TTC549 (cell line): ENCODE data around the gene VIPR2.
"Not testable (repeated sequence)": the region's sequence is repeated elsewhere in the genome, so short reads cannot be mapped to it uniquely, and the experiment has no call there.

Experiments
- FAIRE-seq: peaks from 2 replicates; lab custom pipeline; 2012; peaks lifted over from hg19 to GRCh38; lab: Jason Lieb, UNC

VIPR2 gene

DNA sequence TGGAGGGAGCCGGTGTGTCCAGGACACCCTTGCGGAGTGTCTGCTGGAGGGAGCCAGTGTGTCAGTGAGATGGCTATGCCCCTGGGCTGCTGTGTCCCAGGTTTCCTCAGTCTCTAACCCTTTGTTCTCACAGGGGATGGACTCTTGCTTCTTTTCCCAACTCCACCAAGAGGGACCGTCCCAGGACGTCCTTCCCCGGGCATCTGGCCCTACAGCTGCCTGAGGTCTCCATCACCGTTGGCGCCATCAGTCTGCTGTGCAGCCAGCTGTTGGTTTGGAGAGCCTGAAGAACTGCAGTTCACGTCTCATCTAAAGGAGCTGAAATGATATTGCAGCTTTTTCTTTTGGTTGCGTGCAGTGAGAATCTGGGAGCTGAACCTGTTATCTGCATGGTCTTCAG, 136.2 kb downstream of the VIPR2 start:
- FAIRE-seq: no peak

DNA sequence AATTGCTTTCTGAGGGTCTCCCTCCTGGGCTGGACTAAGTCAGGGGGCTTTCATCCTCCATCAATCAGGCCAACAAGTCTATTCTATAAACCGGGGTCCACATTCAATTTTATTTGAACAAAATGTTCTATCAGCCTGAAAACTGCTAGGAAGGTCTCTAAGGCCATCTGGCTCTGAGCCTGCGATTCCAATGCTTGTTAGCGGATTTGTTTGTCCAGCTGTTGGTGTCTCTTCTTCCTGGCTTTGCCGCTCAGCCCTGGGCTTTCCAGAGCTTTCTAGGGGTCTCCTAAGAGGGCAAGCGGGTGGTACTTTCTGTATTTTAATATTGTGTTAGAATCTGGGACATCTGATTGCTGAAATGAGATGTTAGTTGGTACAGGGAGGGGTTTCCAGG, 136.7 kb downstream of the VIPR2 start:
- FAIRE-seq: no peak

DNA sequence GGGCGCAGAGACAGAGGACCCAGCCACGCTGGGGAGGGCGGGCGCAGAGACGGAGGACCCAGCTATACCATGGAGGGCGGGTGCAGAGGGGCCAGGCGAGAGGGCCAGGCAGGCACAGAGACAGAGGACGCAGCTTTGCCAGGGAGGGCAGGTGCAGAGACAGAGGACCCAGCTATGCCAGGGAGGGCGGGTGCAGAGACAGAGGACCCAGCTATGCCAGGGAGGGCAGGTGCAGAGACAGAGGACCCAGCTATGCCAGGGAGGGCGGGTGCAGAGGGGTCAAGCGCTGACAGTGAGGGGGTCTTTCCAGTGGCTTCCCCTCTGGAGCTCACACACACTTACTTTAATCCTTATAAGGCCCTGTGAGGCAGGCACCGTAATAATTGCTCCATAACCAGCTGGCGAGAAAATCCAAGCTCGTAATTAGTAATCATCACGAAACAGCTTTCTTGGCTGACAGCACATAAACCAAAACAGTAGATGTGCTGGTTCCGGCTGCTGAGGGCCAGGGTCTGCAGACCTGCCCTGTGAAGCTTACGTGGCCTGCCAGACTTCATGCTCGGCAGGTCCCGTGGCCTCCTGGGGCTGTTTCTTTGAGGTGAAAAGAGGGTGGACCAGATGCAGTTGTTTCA, 137.2 kb downstream of the VIPR2 start:
- FAIRE-seq: no peak

DNA sequence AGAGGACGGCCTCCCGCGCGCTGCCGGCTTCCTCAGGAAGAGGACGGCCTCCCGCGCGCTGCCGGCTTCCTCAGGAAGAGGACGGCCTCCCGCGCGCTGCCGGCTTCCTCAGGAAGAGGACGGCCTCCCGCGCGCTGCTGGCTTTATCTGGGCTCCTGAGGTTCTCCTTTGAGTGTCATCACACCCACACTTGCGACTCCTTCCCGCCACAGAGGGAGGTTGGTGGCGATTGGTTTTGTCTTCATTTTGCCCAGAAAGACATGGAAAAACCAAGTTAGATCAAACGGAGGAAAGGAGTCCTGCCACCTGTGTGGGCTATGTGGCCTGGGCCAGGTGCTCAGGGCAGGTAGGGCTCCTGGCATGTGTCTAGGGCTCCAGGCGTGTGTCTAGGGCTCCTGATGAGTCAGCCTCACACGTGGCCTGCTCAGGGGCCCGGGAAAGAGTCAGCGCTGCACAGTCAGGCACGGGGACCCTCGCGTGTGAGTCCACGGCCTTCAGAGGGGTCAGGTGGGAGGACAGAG, 138.0 kb downstream of the VIPR2 start:
- no peak for FAIRE-seq

DNA sequence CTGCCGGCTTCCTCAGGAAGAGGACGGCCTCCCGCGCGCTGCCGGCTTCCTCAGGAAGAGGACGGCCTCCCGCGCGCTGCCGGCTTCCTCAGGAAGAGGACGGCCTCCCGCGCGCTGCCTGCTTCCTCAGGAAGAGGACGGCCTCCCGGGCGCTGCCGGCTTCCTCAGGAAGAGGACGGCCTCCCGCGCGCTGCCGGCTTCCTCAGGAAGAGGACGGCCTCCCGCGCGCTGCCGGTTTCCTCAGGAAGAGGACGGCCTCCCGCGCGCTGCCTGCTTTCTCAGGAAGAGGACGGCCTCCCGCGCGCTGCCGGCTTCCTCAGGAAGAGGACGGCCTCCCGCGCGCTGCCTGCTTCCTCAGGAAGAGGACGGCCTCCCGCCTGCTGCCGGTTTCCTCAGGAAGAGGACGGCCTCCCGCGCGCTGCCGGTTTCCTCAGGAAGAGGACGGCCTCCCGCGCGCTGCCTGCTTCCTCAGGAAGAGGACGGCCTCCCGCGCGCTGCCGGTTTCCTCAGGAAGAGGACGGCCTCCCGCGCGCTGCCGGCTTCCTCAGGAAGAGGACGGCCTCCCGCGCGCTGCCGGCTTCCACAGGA, 138.6 kb downstream of the VIPR2 start:
- FAIRE-seq: not testable (repeated sequence)

DNA sequence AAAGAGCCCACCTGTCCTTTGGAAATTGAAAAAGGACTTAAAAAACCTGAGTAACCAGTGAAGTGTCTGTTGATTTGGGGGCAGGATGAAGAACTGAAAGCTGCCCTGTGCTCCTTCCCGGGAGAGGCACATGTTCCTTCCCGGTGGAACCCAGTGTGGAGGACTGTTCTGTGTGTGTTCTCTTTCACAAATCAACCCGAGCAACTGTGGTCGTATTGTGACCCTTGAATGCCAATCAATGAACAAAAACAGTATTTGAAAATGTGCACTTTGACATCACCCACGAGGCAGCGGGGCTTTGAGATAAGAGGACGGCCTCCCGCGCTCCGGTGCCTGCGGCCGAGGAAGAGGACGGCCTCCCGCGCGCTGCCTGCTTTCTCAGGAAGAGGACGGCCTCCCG, 139.0 kb downstream of the VIPR2 start:
- no peak for FAIRE-seq

DNA sequence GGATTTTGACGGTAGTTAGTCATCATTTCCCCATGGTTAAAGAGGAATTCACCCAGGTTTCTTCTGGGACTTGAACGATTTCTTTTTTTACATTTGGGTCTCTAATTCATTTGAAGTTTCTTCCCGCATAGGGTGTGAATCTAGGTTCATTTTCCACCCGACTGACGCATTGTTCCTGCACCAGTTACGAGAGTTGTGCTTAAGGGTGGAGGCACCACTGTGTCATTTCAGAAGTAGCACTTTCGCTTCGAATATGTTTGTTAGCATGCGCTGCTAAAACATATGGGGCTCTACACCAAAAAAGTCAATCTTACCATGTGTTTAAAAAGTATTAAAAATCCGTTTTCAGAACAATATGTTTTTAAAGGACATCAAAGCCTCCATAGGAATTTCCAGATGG, 140.3 kb downstream of the VIPR2 start:
- no peak for FAIRE-seq

DNA sequence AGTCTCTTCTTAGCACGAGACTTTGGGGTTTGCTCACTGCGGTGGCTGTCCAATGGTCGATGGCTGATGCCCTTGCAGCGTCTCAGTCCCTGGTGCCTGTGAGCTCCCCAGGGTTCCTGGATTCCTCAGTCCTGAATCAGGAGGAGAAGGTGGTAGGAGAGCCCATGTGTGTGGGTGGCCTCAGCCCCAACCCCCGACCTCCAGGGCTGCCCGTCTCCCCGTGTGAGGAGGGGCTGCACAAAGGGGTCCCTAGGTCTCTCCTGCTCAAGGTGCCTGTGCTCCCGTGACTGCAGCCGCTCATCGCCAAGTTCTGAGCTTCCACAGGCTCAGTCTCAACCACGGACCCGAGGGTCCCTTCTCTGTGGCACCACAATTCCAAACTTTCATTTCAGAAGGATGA, 142.9 kb downstream of the VIPR2 start:
- no peak for FAIRE-seq

DNA sequence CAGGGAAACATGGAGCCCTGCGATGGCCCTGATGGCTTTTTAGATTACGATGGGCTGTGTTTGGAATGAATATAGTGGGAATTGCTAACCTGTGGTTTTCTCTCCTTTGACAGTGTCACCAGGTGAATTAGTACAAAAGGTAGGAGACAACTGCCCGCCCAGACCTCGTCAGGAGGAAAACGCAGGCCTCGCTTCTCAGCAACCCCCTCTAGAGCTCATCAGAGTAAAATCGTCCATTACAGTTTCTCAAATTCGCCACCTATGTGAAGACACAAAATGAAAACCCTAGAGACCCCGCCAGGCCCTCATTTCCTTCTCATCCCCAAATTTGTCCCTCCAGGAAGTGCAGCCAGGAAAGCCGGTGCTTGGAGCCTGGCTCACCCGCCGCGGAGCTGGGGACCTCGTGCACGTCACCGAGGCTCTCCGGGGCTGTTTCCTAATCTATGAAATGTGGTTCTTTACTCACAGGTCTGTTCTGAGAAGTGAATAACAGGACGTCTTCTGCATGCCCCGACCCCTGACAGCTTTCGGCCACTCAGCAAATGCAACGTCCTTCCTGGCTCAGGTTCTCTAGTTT, 143.7 kb downstream of the VIPR2 start:
- FAIRE-seq: no peak

DNA sequence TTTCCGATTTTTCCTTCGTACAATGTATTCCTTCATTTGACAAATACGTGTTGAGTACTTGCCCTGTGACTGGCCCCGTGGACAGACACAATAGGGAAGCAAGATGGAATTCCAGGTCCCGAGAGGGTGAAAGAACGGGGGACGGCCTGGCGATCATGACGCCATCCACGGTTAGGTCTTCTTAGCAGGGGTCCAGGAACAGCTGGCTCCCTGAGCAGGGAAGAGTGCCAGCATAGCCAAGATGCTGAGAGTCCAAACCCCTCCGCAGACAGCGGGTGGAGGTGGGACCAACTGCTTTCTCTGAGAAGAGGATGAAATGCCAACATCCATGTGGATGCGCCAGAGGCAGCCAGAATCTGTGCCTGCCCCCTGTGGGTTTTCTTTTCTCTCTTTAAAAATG, 144.6 kb downstream of the VIPR2 start:
- FAIRE-seq: no peak

DNA sequence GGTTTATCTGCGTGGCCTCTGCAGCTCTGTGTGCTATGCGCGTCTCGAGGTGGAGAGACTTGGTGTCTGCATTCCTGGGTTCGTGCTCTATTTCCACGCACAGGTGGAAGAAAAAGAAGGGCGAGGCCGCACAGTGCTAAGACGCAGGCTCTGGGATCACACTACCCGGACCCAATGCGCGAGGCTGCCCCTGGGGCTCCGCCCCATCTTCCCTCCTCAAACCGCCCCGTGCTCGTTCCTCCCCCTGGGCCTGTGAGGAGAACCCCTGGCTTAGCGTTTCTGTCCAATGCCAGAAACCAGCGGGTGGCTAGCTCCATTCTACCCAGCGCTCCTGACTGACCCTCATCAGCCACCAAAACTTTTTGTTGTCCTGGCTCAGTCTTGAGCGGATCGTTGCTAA, 145.2 kb downstream of the VIPR2 start:
- no peak for FAIRE-seq

DNA sequence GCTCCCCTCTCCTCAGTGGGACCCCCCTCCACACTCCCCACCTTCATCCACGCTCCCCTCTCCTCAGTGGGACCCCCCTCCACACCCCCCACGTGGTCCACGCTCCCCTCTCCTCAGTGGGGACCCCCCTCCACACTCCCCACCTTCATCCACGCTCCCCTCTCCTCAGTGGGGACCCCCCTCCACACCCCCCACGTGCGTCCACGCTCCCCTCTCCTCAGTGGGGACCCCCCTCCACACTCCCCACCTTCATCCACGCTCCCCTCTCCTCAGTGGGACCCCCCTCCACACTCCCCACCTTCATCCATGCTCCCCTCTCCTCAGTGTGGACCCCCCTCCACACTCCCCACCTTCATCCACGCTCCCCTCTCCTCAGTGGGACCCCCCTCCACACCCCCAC, 146.4 kb downstream of the VIPR2 start:
- FAIRE-seq: not testable (repeated sequence)

DNA sequence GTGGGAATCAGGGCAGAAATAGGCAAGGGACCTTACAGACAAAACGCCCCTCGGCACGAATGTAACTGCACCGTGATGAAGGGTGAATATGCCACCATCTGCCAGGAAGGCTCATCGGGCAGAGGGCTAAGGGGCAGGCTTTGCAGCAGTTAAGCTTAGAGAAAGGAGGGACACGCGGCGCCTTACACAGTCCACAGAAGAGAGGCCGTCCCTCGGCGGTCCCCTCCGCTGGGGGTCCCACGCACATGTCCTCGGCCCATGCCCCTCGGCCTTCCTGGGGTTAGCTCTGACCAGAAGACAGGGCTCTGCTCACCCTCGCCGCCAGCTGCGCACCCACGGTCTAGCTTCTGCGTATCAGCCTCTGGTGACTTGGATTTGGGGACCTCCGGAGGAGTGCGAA, 147.2 kb downstream of the VIPR2 start:
- no peak for FAIRE-seq

DNA sequence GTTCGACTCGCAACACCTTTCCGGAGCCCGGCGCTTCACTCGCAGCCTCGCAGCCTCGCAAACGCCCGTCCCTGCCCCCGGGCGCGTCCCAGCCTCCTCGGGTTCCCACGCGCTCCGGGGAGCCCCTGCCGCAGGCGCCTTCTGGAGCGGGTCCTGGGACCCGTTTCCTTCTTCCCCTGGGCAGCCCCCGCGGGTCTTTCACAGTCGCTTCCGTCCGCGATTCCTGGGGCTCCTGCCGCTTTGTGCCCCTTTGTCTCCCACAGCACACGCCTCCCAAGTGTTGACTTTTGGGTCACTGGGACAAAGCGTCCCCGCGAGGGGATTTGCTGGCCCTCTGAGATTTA, 147.6 kb downstream of the VIPR2 start:
- FAIRE-seq: no peak

DNA sequence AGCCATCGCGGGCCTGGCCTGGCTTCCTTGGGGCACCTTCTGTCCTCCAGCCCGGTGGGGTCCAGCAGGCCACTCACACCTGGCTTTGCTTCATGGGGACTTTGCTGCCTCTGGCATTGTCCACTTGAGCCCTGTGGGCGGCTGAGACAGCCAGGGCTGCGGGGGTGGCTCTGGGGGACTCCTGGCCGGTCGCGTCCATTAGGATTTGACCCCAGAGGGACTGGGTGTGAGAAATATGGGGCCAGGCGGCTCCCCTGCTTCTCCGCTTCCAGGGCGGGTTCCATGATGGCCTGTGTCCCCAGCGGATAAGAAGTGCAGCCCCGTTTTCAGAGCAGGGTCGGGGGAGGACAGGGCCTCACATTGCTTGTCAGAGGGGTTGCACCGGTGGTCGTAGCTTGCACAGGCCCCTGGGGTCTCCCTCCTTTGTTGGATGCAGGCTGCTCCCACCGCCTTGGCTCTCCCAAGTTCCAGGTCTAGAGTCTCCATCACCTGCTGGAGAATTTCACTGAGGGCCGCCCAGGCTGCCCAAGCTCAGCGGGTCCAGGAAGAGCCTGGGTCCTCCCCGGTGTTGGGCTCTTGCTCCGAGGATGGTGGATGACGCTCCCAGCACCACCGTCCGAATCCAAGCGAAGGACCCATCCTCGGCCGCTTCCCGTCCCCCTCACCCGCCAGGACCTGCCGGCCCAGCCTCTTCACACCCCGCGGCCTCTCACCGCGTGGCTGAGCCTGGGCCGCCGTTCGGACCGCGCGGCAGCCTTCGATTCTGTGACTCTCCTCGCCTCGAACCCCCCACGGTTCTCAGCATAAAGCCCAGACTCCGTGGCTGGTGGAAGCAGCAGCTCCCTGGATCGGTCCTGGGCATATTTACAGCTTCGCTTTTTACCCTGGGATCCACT, 148.2 kb downstream of the VIPR2 start:
- FAIRE-seq: no peak

DNA sequence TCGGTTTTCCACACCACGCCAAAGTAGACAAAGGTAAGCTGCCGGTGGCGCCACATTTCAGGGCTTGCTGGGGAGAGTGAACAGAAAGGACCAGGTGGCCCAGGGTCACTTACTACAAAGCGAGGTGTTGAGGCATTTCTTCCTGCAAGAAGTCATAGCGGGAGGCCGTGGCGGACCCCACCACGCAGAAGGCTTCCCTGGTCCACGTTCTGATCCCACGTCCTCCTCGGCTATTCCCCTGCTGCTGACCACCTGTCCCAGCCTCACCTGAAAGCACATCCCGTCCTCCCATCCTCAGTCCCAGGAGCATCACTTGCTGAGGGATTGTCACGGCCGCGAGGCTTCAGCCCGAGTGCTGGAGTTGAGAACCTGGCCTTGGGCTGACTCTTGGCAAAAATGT, 149.2 kb downstream of the VIPR2 start:
- FAIRE-seq: no peak

DNA sequence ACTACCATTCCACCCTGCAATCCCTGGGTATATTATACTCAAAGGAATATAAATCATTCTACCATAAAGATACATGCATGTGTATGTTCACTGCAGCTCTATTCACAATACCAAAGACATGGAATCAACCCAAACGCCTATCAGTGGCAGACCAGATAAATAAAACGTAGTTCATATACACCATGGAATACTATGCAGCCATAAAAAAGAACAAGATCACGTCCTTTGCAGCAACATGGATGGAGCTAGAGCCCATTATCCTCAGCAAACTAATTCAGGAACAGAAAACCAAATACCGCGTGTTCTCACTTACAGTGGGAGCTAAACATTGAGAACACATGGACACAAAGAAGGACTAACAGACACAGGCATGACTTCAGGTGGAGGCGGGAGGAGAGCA, 150.0 kb downstream of the VIPR2 start:
- no peak for FAIRE-seq

DNA sequence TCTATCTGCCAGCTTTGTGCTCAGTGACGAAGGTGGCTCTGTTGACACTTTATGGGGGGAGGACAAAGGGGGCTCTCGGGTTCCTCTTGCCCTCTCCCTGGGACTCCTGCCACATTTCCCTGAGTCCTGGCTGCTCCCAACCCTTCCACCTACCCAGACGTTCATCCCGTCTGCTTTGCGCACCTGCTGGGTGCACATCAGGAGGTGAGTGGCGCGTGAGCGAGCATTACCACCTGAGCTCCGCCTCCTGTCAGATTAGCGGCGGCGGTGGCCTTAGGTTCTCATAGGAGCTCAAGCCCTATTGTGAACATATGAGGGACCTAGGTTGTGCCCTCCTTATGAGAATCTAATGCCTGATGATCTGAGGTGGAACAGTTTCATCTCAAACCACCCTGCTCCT, 151.1 kb downstream of the VIPR2 start:
- no peak for FAIRE-seq

DNA sequence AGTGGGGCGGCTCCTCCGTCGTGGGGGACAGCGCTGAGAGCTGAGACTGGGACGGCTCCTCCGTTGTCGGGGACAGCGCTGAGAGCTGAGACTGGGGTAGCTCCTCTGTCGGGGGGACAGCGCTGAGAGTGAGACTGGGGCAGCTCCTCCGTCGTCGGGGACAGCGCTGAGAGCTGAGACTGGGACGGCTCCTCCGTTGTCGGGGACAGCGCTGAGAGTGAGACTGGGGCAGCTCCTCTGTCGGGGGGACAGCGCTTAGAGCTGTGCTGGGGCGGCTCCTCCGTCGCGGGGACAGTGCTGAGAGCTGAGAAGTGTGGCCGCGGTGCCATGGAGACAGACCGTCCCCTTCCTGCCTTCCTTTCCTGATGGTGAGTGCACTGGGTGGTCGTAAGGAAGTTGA, 151.9 kb downstream of the VIPR2 start:
- no peak for FAIRE-seq

DNA sequence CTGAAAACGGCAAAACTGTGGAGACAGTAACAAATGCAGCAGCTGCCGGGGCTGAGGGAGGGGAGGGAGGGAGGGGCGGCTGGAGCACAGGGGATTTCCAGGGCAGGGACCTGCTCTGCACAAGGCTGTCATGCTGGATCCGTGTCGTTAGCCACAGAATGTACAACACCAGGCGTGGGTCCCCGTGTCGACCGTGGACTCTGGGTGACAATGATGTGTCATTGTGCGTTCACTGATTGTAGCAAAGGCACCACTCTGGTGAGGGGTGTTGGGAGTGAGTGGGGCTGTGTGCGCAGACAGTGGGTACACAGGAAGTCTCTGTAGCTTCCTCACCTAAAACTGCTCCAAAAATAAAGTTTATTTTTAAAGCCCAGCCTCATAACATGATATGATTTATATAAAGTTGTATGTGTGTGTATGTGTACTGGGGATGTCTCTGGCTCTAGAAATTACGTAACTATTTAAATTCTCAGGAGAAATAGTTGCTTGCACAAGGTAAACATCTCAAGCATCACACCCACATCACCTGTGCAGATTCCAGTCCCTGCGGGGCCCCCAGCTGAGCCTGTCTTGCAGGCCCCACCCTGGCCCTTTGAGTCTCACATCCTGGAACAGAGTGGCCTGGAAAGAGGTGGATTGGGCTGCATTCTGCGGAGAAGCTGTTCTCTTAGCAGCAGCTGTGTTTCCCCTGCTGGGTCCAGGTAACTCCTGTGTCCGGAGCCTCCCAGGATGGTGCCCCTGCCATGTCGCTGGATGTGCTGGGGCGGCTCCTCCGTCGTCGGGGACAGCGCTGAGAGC, 152.6 kb downstream of the VIPR2 start:
- no peak for FAIRE-seq

DNA sequence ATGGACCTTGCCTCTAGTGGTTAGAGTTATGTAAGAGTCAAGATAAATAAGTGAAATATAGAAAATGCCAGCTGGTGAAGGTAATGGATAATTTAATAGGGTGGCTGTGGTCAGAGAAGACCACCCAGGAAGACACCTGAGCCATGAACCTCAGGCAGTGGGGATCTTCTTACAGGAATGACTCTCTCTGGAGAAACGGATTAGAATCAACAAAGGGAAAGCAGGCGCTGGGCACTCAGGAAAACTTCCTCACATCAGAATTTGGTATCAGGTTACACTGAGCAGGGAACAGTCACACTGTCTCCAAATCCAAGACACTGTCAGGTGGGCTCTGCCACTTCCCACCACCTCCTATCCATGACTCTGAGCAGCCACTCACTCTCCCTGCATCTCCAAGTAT, 155.7 kb downstream of the VIPR2 start:
- FAIRE-seq: no peak

DNA sequence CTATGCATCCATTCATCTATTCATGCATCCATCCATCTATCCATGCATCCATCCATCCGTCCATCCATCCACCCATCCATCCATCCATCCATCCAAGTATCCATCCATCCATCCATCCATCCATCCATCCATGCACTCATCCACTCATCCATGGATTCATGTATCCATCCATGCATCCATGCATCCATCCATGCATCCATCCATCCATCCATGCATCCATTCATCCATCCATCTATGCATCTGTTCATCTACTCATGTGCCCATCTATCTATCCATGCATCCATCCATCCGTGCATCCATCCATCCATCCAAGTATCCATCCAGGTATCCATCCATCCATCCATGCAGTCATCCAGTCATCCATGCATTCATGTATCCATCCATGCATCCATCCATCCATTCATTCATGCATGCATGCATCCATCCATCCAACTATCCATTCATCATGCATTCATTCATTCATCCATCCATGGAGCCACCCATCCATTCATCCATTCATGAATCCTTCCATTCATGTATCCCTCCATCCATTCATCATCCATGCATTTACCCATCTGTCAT, 156.3 kb downstream of the VIPR2 start:
- no peak for FAIRE-seq
